ENCODE measurements around the gene PLEKHM2. TPM values are rescaled to one million over a fixed set of nuclear protein-coding genes. Genes with fewer than 3 reads are reported as not detected.

Gene PLEKHM2
- total RNA-seq, 3 donors from 2014 or later (not counting 1 experiment from before 2014, with no cell fraction given) = 47.8 to 61.0 (median 50.9) TPM

DNA sequence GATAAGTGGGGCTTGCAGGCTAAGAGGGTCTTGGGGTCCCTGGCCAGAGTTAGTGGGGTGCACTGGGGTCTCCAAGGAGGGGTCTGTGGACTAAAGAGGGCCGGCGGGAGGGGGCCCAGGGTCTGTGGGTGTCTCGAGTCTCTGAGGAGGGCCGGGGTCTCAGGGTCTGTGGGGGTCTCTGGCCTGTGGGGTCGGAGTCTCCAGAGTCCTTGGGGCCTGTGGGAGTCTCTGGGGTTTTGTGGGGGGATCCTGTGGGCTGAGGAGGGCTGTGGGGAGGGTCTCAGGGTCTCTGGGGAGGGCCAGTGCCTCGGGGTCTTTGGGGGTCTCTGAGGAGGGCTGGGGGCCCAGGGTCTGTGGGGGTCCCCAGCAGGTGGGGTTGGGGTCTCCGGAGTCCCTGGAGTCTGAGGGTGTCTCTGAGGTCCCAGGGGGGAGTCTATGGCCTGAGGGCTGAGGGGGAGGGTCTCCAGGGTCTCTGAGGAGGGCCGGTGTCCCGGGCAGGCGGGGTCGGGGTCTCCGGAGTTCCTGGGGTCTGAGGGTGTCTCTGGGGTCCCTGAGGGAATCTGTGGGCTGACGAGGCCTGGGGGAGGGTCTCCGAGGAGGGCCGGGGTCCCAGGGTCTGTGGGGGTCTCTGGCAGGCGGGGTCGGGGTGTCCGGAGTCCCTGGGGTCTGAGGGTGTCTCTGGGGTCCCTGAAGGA lies 628 bp upstream of the PLEKHM2 start:
- 42% methylated on average over 18 of the region's 18 CpGs for WGBS (ENCODE audit: insufficient coverage)
- DNase-seq (no peak), ATAC-seq (no peak)
- intact Hi-C loops (cut with micrococcal nuclease) = loop anchor here (10.0 kb wide), 1 partner anchor 69 kb away; the partner anchor contains the start of gene DDI2
- Mint-ChIP-seq H3K4me3 (peak overlapping the region; percentile 83), H3K27ac (peak overlapping the region; percentile 72 to 89), H3K36me3 (no peaks in the 10 kb centered on the region), H3K9me3 (no peaks in the 10 kb centered on the region), H3K4me1 (peaks cover 24 to 39% of the 10 kb centered on the region in 2 donors), H3K27me3 (ENCODE audit: low read depth in 2 of 2) (no peaks in the 10 kb centered on the region)
- Histone ChIP-seq H3K27ac (ENCODE audit: low read length) (peak overlapping the region; percentile 94), H3K36me3 (ENCODE audit: control insufficient read depth, insufficient read depth, low read length) (no peaks in the 10 kb centered on the region), H3K27me3 (ENCODE audit: control insufficient read depth, insufficient read depth, low read length) (no peaks in the 10 kb centered on the region), H3K9me3 (ENCODE audit: control insufficient read depth, insufficient read depth, low read length) (no peaks in the 10 kb centered on the region), H3K4me3 (ENCODE audit: low read length) (peak overlapping the region; percentile 82), H3K4me1 (ENCODE audit: control insufficient read depth, insufficient read depth, low read length) (peaks cover 15% of the 10 kb centered on the region)
- TF ChIP-seq, protein P1, sequence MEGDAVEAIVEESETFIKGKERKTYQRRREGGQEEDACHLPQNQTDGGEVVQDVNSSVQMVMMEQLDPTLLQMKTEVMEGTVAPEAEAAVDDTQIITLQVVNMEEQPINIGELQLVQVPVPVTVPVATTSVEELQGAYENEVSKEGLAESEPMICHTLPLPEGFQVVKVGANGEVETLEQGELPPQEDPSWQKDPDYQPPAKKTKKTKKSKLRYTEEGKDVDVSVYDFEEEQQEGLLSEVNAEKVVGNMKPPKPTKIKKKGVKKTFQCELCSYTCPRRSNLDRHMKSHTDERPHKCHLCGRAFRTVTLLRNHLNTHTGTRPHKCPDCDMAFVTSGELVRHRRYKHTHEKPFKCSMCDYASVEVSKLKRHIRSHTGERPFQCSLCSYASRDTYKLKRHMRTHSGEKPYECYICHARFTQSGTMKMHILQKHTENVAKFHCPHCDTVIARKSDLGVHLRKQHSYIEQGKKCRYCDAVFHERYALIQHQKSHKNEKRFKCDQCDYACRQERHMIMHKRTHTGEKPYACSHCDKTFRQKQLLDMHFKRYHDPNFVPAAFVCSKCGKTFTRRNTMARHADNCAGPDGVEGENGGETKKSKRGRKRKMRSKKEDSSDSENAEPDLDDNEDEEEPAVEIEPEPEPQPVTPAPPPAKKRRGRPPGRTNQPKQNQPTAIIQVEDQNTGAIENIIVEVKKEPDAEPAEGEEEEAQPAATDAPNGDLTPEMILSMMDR (IDR thresholded peaks at IDR 0.05) = no peak

DNA sequence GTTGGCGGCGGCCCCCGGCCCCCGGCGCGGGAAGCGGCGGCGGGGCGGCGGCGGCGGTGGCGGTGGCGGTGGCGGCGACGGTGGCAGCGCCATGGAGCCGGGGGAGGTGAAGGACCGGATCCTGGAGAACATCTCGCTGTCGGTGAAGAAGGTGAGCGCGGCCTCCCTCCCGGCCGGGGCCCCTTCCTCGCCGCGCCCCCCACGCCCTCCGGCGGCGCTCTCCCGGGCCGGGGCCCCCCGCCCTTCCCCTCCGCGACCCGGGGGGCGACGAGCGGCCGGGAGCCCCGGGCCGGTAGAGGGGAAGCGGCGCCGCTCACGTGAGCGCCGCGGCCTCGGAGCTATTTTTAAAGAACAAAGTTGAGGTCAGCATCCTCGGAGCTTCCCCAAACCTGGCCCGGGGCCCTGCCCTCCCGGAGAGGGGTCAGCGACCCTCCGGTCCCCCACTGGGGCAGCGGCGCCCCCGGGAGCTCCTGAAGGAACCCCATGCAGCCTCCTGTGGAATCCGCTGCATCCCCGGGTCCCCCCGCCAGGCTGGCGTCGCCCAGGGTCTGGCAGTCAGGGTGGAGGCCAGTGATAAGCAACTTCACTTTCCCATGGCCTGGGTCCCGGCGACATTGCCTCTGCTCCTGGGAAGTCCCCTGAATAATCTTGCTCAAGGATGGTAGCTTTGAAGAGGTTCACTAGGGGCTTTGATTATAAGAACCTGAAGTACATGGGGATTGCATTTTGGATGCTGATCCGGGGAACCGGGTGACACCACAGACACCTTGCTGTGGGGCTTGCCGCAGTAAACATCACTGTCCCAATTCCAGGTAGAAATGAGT lies 560 bp downstream of the PLEKHM2 start:
- no peaks in the 10 kb centered on the region for H3K36me3 Mint-ChIP-seq
- intact Hi-C loops (cut with micrococcal nuclease) = loop anchor here (10.0 kb wide), 1 partner anchor 70 kb away; the partner anchor contains the start of gene DDI2
- H3K27ac Mint-ChIP-seq = peak overlapping the region; percentile 88 to 89
- no peaks in the 10 kb centered on the region for H3K27me3 Mint-ChIP-seq (ENCODE audit: low read depth in 2 of 2)
- H3K9me3 Mint-ChIP-seq = no peaks in the 10 kb centered on the region
- under 1% methylated on average over 72 of the region's 72 CpGs for WGBS (ENCODE audit: insufficient coverage)
- peak overlapping the region; percentile 91 for H3K4me3 Mint-ChIP-seq
- DNase-seq (peak; percentile 38 to 64), ATAC-seq (peak; percentile 48 to 67 (median 49))
- Histone ChIP-seq H3K27ac (ENCODE audit: low read length) (peak overlapping the region; percentile 77), H3K27me3 (ENCODE audit: control insufficient read depth, insufficient read depth, low read length) (no peaks in the 10 kb centered on the region), H3K4me3 (ENCODE audit: low read length) (peak overlapping the region; percentile 71), H3K36me3 (ENCODE audit: control insufficient read depth, insufficient read depth, low read length) (no peaks in the 10 kb centered on the region), H3K9me3 (ENCODE audit: control insufficient read depth, insufficient read depth, low read length) (no peaks in the 10 kb centered on the region), H3K4me1 (ENCODE audit: control insufficient read depth, insufficient read depth, low read length) (peaks cover 15% of the 10 kb centered on the region)
- TF ChIP-seq, protein P1 (IDR thresholded peaks at IDR 0.05) = no peak
- peaks cover 24 to 39% of the 10 kb centered on the region in 2 donors for H3K4me1 Mint-ChIP-seq

DNA sequence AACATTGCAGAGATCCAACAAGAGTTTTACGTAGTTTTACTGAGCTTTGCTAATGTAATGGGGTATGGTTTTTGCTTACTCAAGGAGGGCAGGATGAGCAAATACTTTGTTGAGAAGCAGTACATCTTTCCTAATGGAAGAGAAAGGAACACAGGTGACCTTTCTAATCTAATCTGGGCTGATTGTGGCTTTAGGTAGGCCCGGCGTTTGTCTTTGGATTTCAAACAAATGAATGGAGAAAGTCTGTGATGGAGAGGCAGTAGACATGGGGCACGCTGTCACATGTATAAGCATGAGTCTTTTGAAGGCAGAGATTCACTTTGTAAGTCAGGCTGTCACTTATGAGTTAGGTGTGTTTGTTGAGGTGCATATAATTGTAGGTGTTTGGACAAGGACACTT lies 1.7 kb downstream of the PLEKHM2 start:
- peaks cover 29 to 43% of the 10 kb centered on the region in 2 donors for H3K4me1 Mint-ChIP-seq
- peak overlapping the region; percentile 91 for H3K4me3 Mint-ChIP-seq
- peak overlapping the region; percentile 88 to 89 for H3K27ac Mint-ChIP-seq
- WGBS (ENCODE audit: insufficient coverage) = 92% methylated on average over 4 of the region's 4 CpGs
- no peaks in the 10 kb centered on the region for H3K27me3 ChIP-seq (ENCODE audit: control insufficient read depth, insufficient read depth, low read length)
- TF ChIP-seq, protein P1 (IDR thresholded peaks at IDR 0.05) = no peak
- H3K9me3 Mint-ChIP-seq = no peaks in the 10 kb centered on the region
- H3K4me3 ChIP-seq (ENCODE audit: low read length) = no peak overlapping the region
- DNase-seq (peak in 1 of 2 donors; percentile 17), ATAC-seq (no peak)
- H3K36me3 ChIP-seq (ENCODE audit: control insufficient read depth, insufficient read depth, low read length) = no peaks in the 10 kb centered on the region
- H3K36me3 Mint-ChIP-seq = no peaks in the 10 kb centered on the region
- H3K27ac ChIP-seq (ENCODE audit: low read length) = no peak overlapping the region
- H3K4me1 ChIP-seq (ENCODE audit: control insufficient read depth, insufficient read depth, low read length) = peaks cover 15% of the 10 kb centered on the region
- H3K9me3 ChIP-seq (ENCODE audit: control insufficient read depth, insufficient read depth, low read length) = no peaks in the 10 kb centered on the region
- H3K27me3 Mint-ChIP-seq (ENCODE audit: low read depth in 2 of 2) = no peaks in the 10 kb centered on the region
- intact Hi-C loops (cut with micrococcal nuclease) = loop anchor here (10.0 kb wide), 1 partner anchor 71 kb away; the partner anchor contains the start of gene DDI2
